SU-DHL-6 (cell line): Measurements from ENCODE around the gene ZFYVE27.

Experiments used
- EZH2phosphoT487 ChIP-seq: fragments of 200-600 bp; sonication (generic), shearing (Covaris generic); conservative IDR thresholded peaks from 2 replicates; pipeline ENCODE4 v1.6.1; 2018; ENCODE audit warnings: mild to moderate bottlenecking, antibody characterized with exemption, low read length, moderate library complexity, mixed read lengths
- TF ChIP-seq, protein P1 (sequence below): fragments of 200-600 bp; sonication (generic); IDR thresholded peaks from one replicate; pipeline ENCODE4 v1.5.1; 2017; ENCODE audit warnings: antibody characterized with exemption, mild to moderate bottlenecking, low read length, moderate library complexity; ENCODE audit not compliant: insufficient read depth, poor library complexity, severe bottlenecking

DNA sequence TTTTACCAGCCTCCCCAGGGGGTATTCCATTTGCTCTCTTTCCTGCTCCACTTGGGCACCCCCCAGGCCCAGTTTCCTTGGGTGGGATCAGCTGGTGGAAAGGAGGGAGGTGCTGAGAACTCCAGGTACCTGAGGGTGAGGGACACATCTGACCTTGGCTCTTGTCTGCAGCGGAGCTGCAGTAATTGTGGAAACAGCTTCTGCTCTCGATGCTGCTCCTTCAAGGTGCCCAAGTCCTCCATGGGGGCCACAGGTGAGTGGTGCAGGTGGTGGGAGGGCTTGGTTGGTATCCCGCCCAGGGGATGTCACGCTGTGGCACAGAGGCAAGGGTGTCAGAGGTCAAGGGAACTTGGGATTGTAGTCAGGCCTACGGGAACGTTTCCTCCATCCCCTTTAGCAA lies 20.5 kb downstream of the ZFYVE27 start:
- TF ChIP-seq, protein P1, sequence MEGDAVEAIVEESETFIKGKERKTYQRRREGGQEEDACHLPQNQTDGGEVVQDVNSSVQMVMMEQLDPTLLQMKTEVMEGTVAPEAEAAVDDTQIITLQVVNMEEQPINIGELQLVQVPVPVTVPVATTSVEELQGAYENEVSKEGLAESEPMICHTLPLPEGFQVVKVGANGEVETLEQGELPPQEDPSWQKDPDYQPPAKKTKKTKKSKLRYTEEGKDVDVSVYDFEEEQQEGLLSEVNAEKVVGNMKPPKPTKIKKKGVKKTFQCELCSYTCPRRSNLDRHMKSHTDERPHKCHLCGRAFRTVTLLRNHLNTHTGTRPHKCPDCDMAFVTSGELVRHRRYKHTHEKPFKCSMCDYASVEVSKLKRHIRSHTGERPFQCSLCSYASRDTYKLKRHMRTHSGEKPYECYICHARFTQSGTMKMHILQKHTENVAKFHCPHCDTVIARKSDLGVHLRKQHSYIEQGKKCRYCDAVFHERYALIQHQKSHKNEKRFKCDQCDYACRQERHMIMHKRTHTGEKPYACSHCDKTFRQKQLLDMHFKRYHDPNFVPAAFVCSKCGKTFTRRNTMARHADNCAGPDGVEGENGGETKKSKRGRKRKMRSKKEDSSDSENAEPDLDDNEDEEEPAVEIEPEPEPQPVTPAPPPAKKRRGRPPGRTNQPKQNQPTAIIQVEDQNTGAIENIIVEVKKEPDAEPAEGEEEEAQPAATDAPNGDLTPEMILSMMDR: no peak
- TF ChIP-seq EZH2phosphoT487: no peak
